Heart left ventricle (tissue), 13 donors: ENCODE results near the gene RAB1B.

Source experiments
- CTCF ChIP-seq, 12 donors: fragments of 200-600 bp; sonication (generic) in 4 of 12; IDR thresholded peaks; one replicate each; pipeline versions ENCODE4 v1.5.0 to v1.8.0; 2018 to 2022; ENCODE audit warnings: antibody characterized with exemption in 12 of 12, mild to moderate bottlenecking in 5 of 12
- POLR2A ChIP-seq, 2 donors: fragments of 450-650 bp; IDR thresholded peaks; one replicate each; pipeline ENCODE4 v1.6.1; 2017; ENCODE audit warnings: antibody characterized with exemption in 2 of 2, mild to moderate bottlenecking in 2 of 2, moderate library complexity in 2 of 2
- donor health status: ischemic (EF 13 %, LVEDD 7.1; RV severe dilation, severe dysfunction).
- donor health status: DM: no; HTN: yes; CAD: no.
- donor health status: DM: no; HTN: no; CAD: no.
- donor health status: ischemic (EF 25% LVEDD 6.9; RV normal size, moderate dysfunction).
- donor health status: ischemic (EF 25% LVEDD 5.7; RV mildly dilated, moderate dysfunction).
- donor health status: ischemic (EF 35%, LVEDD 5.7; RV mildly dilated, moderate dysfunction).
- donor health status: nonischemic (EF 11% LVEDD 7.7; RV severe dilation, severe dysfunction).
- donor health status: DM: yes; HTN: yes; CAD: no.
- donor health status: PGD.
- donor health status: ischemic (EF 29% LVEDD 5.4; RV normal size, mild dysfunction).
- donor health status: nonischemic (EF 23%, LVEDD 6.1; RV moderate dilation, normal function).

GRCh38 chr11:66240781-66241136, 27.7 kb upstream of the RAB1B start:
- no peak for TF ChIP-seq POLR2A (IDR thresholded peaks at IDR 0.05)
- TF ChIP-seq CTCF (IDR thresholded peaks at IDR 0.05): no peak
